ENCODE results near the gene STX16. TPM values are rescaled to one million over a fixed set of nuclear protein-coding genes. Genes with fewer than 3 reads are reported as not detected.
"Not testable (repeated sequence)": the region's sequence is repeated elsewhere in the genome, so short reads cannot be mapped to it uniquely, and the experiment has no call there.

STX16 gene
- total and polyA plus RNA-seq, 2 donors (not counting 1 experiment from before 2014, with no cell fraction given), result 39.3 to 64.9 TPM

- Histone ChIP-seq H2AFZ (ENCODE audit: low read length) (no peak overlapping the region), H3K9me3 (ENCODE audit: control insufficient read depth, insufficient read depth, low read depth, low read length) (no peaks in the 10 kb centered on the region), H4K20me1 (ENCODE audit: control insufficient read depth, extremely low read depth, insufficient read depth, low read length) (no peaks in the 10 kb centered on the region), H3K4me3 (replicated peaks in 1 of 4; ENCODE audit: control extremely low read depth in 1 of 4, insufficient read depth in 1 of 4, low read depth in 3 of 4, low read length in 4 of 4) (no peak overlapping the region), H3K79me2 (ENCODE audit: control insufficient read depth, insufficient read depth, low read length) (no peaks in the 10 kb centered on the region), H3K36me3 (ENCODE audit: control insufficient read depth, insufficient read depth, low read length) (no peaks in the 10 kb centered on the region), H3K9ac (ENCODE audit: insufficient read depth, low read length) (no peak overlapping the region), H3K27ac (ENCODE audit: insufficient read depth, low read length) (no peak overlapping the region), H3K4me2 (ENCODE audit: extremely low read depth, insufficient read depth, low read length) (no peak overlapping the region), H3K4me1 (ENCODE audit: control insufficient read depth, extremely low read depth, insufficient read depth, low read length) (no peaks in the 10 kb centered on the region), H3K27me3 (ENCODE audit: control insufficient read depth, insufficient read depth, low read length) (no peaks in the 10 kb centered on the region)
- DNase-seq (ENCODE audit: low read depth in 2 of 2), result peak in 1 of 2 donors; percentile 99
- TF ChIP-seq CTCF (conservative IDR thresholded peaks at IDR 0.05 in 1 of 2, IDR thresholded peaks at IDR 0.05 in 1 of 2; ENCODE audit: low read depth in 1 of 2, low read length in 2 of 2) (no peak), EZH2 (IDR thresholded peaks at IDR 0.05; ENCODE audit: low read length, missing control alignments) (no peak)
These were observed 10.6 kb upstream of the STX16 start for GRCh38 chr20:58640446-58640845.

- no peaks in the 10 kb centered on the region for H3K9me3 ChIP-seq (ENCODE audit: control insufficient read depth, insufficient read depth, low read depth, low read length)
- no peak overlapping the region for H3K9ac ChIP-seq (ENCODE audit: insufficient read depth, low read length)
- no peak overlapping the region for H3K27ac ChIP-seq (ENCODE audit: insufficient read depth, low read length)
- no peaks in the 10 kb centered on the region for H3K4me1 ChIP-seq (ENCODE audit: control insufficient read depth, extremely low read depth, insufficient read depth, low read length)
- no peaks in the 10 kb centered on the region for H4K20me1 ChIP-seq (ENCODE audit: control insufficient read depth, extremely low read depth, insufficient read depth, low read length)
- H2AFZ ChIP-seq (ENCODE audit: low read length), result no peak overlapping the region
- no peak overlapping the region for H3K4me3 ChIP-seq (replicated peaks in 1 of 4; ENCODE audit: control extremely low read depth in 1 of 4, insufficient read depth in 1 of 4, low read depth in 3 of 4, low read length in 4 of 4)
- no peaks in the 10 kb centered on the region for H3K36me3 ChIP-seq (ENCODE audit: control insufficient read depth, insufficient read depth, low read length)
- no peaks in the 10 kb centered on the region for H3K79me2 ChIP-seq (ENCODE audit: control insufficient read depth, insufficient read depth, low read length)
- no peak overlapping the region for H3K4me2 ChIP-seq (ENCODE audit: extremely low read depth, insufficient read depth, low read length)
- no peak for DNase-seq (ENCODE audit: low read depth in 2 of 2)
- no peaks in the 10 kb centered on the region for H3K27me3 ChIP-seq (ENCODE audit: control insufficient read depth, insufficient read depth, low read length)
- TF ChIP-seq CTCF (conservative IDR thresholded peaks at IDR 0.05 in 1 of 2, IDR thresholded peaks at IDR 0.05 in 1 of 2; ENCODE audit: low read depth in 1 of 2, low read length in 2 of 2) (no peak), EZH2 (IDR thresholded peaks at IDR 0.05; ENCODE audit: low read length, missing control alignments) (no peak)
These were observed 8.6 kb upstream of the STX16 start for GRCh38 chr20:58642441-58642840.

- not testable (repeated sequence) for H3K9me3 ChIP-seq (ENCODE audit: control insufficient read depth, insufficient read depth, low read depth, low read length); H3K4me2 ChIP-seq (ENCODE audit: extremely low read depth, insufficient read depth, low read length); DNase-seq (ENCODE audit: low read depth in 2 of 2); H4K20me1 ChIP-seq (ENCODE audit: control insufficient read depth, extremely low read depth, insufficient read depth, low read length); H3K4me1 ChIP-seq (ENCODE audit: control insufficient read depth, extremely low read depth, insufficient read depth, low read length); H3K79me2 ChIP-seq (ENCODE audit: control insufficient read depth, insufficient read depth, low read length); H3K27me3 ChIP-seq (ENCODE audit: control insufficient read depth, insufficient read depth, low read length); H3K36me3 ChIP-seq (ENCODE audit: control insufficient read depth, insufficient read depth, low read length); H3K9ac ChIP-seq (ENCODE audit: insufficient read depth, low read length); H3K4me3 ChIP-seq (replicated peaks in 1 of 4; ENCODE audit: control extremely low read depth in 1 of 4, insufficient read depth in 1 of 4, low read depth in 3 of 4, low read length in 4 of 4); H2AFZ ChIP-seq (ENCODE audit: low read length); H3K27ac ChIP-seq (ENCODE audit: insufficient read depth, low read length)
These were observed 8.2 kb upstream of the STX16 start for GRCh38 chr20:58642896-58643295.
